HG02870 (cell line): ENCODE data around the gene THSD4.

Experiments
- ATAC-seq: cut with Tn5 transposase; IDR thresholded peaks from one replicate; pipeline ENCODE4 v1.9.1; 2021; ENCODE audit warnings: mild to moderate bottlenecking, moderate library complexity; ENCODE audit not compliant: unreplicated experiment

Gene THSD4

DNA sequence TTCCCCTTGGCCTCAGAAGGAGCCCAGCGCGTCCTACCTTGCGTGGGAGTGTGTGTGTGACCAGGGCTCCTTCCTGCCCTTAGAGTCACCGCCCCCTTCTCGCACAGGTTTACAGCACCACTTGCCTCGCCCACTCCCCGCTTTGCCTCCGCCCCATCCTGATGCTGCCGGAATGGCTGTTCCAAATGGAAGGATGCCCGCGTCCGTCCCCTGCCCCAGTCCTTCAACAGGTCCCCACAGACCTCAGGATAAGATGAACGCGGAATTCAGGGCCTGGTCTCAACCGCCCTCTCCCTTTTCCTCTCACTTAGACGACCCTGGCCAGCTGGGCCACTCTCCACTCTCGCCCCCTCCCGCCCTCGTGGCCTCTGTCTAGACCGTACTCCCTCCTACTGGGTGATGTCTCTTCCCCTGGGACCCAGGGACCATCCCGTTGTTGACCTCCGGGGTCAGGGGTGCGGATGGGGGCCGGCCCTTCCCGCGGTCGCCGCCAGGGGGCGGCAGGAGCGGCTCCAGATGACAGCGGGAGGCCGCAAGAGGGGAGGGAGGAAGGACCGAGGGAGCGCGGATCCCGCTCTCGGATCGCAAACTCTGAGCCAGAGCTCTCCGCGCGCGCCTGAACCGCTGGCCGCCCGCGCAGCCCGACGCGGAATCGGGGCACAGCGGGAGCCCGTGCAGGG, at the start of gene THSD4:
Gene THSD4, plus strand, starts transcription at position 585 of the 680 bp plus-strand sequence.
- ATAC-seq, result peak; percentile 59

DNA sequence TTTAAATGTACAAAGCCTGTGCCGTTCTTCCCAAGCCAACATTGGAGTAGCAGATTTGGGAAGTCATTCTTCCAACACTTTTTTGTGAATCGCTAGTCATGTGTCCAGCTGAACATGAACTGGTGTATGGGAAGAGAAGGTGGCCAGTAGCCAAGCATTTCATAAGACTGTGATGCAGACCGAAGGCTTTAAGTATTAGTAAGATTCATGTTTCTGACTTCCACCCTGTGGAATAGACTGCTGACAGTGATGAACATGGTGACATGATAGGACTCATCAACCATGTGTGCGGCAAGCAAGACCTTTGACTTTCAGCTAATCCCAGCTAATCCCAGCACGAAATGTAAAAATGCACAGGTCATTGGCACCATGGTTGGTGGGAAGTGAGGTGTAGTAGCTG, 48.3 kb upstream of the THSD4 start:
- no peak for ATAC-seq

DNA sequence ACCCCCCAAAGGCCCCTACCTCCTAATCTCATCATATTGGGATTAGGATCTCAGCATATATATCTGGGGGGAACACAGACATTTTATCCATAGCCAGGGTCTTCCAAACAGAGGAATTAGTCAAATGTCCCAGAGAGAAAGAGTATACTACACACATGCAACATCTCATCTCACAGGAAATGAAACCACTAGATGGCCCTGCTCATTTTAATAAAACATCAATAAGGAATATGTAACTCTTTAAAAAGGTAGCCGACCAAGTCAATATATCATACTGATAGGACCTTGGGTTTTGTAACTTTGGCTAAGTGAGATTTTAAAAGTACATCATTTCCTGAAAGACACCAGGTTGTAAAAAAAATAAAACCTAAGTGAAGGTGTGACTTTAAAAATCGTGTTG, 45.6 kb upstream of the THSD4 start:
- no peak for ATAC-seq

DNA sequence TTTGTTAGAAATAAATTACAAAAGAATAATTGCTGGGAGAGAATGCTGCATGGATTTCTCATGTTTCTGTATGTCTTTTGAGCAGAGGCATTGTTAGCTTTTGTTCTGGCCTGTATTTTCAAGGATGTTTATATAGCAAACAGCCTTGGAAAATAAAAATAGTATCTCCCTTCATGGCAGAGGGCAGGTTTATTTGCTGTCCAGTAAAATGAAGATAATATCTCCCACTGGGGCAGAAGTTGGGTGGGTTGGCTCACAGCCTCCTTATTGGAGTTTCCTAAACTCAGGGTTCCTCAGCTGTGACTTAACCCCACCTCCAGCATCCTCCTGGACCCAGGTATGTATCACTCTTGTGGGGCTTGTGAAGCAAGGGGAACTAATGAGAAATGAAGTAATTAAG, 43.7 kb upstream of the THSD4 start:
- ATAC-seq, result no peak

DNA sequence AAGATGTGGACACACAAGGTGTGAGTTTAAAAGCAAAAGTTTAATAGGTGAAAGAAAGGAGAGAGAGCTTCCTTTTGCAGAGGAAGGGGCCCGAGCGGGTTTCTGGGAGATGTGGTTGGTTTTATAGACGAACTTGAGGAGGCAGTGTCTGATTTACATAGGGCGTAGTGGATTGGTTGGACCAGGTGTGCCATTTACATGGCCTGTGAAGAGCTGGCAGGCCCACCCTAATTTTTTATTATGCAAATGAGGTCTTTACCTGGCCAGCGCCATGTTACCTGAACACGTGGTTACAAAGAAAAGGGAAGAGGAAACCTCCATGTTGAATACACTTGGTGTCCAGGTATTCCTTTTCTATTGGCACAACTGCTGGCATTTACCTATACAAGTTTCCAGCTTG, 42.8 kb upstream of the THSD4 start:
- ATAC-seq, result no peak

DNA sequence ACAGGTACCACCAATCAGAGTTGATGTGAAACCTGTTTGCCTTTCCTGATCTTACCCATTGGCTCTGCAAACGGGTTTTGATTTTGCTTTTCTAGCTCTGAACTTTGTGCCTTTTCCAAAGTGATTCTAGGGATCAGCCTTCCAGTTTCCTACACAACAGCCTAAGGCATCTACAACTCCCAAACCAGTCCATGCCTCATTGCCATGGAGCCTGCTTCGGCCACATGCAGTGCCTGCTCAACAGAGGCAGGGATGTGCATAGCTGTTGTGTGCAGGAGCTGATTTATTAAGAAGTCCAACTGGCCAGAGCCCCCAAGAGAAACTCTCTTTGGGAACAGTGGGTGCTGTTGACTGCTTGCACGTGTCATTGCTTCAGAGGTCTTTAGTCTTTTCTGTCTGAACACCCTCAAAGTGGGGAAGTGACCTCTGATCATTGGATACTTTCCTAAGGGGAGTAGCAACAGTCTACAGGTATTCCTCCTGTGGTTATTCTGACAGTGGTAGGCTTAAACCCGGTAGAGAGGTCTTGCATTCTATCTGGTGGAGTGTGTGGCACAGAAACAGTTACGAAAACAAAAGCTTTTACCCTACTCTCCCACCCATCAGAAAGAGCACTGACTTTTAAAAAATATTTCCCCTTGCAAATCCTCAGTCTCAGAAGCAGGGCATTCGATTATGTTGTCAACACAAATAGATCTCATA, 36.6 kb upstream of the THSD4 start:
- no peak for ATAC-seq

DNA sequence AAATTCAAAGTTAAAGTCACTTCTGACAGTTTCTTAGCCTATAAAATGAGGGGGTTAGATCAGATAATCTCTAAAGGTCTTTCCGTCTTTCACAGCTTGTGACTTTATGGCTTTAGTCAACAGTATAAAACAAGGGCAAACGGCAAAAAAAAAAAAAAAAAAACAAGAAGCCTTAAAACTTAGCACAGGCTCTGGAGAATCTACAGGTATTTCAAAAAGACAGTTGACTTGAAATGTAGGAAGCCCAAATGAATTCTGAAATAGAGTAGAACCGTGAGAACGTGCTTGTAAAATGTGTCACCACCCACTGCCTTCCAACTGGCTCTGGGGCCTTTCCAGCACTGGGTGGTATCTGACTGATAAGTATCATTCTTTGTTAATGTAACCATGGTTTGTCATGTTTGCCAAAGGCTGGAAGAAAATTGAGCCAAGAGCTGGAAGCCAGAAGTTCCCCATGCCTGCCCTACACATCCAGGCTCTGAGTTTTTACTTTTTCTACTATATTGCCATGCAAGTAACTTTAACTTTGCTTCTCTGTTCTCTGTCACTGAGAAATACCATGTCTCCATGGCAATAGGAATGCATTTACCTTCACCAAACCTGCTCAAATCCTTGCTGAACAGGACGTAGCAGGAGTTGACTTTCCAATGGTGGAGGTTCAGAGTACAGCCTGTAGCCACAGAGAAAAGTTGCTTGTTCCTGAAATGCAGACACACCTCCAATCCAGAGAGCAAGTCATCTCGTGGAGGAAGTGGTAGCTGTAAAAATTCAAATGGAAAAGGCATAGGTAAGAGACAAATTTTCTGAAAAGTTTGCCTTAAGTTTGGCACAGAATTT, 35.8 kb upstream of the THSD4 start:
- no peak for ATAC-seq

DNA sequence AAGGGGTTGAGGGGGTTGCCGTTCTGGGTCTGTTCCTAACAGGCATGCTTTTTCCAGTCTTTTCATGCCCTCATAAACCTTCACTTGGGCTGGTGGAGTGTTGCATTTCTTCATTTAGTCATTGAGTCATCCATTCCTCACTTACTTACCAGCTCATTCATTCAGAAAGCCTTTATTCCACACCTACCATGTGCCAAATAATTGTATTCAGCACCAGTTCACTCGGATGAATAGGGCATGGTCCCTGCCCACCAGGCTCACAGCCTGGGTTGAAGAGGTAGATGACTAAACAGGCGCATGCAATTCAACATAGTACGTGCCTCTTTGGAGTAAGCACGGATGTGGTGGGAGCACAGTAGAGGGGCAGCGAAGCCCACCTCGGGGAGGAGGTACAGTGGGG, 35.1 kb upstream of the THSD4 start:
- ATAC-seq, result no peak

DNA sequence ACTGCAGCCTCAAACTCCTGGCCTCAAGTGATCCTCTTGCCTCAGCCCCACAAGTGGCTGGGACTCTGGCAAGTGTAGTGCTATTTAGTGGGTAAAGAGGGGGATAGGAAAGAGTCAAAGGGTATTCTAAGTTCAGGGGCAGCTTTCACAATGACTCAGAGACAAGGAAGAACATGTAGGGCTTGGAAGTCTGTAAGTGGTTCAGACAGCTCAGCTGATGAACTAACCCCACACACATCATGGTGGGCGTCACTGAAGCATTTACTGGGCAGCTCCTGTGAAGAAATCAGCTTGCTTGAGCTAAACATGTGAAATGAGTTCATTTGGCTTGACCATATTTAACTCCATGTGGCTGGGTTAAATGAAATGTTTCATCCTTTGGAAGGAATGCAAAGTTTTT, 34.6 kb upstream of the THSD4 start:
- no peak for ATAC-seq

DNA sequence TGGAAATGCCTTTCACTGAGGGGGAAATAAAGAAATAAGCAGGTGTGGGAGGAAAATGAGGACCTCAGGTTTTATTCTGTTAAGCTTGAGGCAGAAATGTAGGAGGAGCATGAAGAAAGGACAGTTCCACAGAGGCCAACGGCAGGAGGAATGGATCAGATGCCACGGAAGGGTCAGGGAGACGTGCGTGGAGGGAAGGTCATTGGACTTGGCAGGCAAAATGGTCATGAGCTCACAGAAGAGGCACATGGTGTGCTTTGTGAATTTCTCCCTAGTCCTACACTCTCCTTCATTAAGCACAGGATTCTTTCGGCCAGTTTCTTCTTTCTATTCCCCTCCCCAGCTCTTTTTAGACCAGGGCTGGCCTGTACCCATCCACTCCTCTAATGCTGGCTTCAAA, 32.5 kb upstream of the THSD4 start:
- ATAC-seq, result no peak

DNA sequence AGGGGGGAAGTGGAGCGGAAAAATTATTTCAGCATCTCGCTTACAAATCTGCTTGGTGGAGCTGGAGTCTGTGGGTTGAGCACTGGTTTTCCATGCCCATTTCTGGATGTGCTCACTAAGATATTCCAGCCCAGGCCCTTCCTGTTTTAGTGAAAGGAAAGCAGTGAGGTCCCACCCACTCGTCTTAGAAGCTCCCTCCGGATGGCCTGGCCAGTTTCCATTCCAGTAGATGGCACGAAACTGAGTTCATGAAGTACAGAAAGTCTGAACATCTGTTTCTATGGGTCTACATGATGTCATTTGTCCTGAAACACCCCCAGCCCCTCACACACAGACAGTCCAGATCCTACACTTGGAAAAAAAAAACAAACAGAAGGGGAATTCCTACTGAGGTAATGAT, 31.9 kb upstream of the THSD4 start:
- no peak for ATAC-seq

DNA sequence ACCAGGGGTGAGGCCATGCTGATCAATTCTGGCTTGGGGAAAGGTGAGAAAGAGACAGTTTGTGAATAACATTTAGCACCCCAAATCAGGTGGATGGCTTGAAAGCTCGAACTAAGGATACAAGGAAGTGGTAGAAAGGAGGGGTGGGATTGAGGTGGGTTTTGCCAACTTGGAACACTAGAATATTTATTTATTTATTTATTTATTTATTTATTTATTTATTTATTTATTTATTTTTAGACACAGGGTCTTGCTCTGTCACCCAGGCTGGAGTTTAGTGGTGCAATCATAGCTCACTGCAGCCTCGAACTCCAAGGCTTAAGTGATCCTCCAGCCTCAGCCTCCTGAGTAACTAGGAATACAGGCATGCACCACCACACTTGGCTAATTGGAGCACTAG, 31.0 kb upstream of the THSD4 start:
- no peak for ATAC-seq

DNA sequence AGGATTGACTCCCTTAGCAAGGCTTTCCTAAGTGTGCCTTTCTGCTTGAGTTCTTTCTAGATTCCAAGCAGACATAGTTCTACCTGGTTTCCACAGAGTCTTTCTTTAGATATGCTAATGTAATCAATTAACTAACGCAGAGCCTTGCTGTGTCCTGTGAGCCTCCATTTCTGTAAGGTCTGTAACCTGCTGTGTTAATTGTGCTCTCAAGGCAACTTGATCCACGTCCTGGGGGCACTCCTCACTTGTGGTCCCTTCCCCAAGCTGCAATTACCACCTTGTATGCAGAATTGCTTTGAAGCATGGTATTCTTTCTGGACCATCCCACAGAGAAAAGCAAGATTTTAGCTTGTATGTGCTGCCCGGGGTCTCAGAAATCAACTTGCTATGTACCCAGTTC, 29.5 kb upstream of the THSD4 start:
- no peak for ATAC-seq

DNA sequence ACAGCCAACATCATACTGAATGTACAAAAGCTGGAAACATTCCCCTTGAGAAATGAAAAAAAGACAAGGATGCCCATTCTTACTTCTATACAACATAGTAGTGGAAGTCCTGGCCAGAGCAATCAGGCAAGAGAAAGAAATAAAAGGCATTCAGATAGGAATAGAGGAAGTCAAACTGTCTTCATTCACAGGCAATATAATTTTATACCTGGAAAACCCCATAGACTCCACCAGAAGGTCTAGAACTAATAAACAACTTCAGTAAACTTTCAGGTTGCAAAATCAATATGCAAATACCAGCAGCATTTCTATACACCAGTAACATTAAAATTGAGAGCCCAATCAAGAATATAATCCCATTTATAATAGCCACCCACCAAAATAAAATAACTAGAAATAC, 27.1 kb upstream of the THSD4 start:
- no peak for ATAC-seq

DNA sequence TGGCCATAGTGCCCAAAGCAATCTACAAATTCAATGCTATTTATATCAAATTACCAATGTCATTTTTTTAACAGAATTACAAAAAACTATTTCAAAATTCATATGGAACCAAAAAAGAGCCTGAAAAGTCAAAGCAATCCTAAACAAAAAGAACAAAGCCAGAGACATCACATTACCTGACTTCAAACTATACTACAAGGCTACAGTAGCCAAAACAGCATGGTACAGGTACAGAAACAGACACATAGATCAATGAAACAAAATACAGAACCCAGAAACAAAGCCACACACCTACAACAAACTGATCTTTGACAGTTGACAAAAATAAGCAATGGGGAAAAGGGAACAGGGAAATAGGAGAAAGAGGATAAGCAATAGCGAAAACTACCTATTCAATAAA, 26.6 kb upstream of the THSD4 start:
- no peak for ATAC-seq

DNA sequence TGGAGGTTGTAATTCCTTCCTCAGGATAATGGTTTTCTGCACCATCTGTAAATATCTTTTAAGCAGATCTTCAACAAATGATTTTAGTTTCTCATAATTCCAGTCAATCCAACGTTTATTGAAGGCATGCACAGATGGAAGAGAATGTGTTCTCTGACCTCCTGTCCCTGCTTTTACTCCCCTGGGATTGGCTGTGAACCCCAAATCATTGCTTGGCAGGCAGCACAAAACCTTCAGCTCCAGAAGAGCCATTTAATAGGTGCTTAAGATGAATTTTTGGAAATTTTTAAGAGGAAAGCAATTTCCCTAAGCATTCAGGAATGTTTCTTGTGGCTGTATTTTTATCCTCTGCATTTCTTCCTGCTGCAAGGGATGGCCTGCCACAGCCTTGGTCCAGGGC, 25.5 kb upstream of the THSD4 start:
- no peak for ATAC-seq

DNA sequence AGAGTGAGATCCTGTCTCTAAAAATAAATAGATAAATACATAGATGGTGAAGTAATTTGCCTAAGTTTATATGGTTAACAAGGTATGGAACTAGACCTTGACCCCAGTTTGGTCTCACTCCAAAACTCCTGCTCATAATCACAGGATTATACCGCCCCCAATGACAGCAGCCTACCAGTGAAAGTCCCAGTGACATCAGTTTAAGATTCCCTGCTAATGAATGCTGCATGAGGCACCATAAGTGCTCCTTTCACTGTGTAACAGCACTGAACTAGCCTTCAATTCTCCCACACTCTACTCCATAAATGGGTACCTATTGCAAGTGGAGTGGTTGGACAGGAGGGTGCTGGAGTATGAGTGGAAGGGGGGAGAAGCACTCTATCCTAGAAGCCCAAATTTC, 23.7 kb upstream of the THSD4 start:
- ATAC-seq, result no peak

DNA sequence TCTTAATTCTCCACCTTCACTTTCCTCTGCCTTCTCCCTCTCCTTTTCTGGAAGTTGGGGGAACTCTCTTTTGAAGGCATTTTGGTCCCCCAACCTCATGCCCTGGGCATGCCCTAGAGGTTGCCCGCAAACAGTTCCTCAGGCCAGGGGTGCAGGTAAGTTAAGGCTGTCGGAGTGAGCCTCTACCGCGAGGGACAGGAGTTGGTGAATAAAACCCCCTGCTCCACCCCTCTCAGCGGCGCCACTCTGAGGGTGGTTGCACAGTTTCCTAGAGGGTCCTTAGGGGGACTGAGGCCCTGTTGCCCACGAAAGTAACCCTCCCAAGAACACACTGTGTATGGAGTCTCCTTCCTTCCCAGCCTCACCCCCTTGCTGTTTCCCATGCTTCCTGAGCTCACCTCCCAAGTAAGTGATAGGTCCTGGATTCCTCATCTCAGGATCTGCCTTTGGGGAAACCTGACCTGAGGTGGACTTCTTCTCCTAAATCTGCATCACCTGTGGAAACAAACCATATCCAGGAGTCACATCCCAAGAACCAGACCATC, 23.1 kb upstream of the THSD4 start:
- ATAC-seq, result no peak

DNA sequence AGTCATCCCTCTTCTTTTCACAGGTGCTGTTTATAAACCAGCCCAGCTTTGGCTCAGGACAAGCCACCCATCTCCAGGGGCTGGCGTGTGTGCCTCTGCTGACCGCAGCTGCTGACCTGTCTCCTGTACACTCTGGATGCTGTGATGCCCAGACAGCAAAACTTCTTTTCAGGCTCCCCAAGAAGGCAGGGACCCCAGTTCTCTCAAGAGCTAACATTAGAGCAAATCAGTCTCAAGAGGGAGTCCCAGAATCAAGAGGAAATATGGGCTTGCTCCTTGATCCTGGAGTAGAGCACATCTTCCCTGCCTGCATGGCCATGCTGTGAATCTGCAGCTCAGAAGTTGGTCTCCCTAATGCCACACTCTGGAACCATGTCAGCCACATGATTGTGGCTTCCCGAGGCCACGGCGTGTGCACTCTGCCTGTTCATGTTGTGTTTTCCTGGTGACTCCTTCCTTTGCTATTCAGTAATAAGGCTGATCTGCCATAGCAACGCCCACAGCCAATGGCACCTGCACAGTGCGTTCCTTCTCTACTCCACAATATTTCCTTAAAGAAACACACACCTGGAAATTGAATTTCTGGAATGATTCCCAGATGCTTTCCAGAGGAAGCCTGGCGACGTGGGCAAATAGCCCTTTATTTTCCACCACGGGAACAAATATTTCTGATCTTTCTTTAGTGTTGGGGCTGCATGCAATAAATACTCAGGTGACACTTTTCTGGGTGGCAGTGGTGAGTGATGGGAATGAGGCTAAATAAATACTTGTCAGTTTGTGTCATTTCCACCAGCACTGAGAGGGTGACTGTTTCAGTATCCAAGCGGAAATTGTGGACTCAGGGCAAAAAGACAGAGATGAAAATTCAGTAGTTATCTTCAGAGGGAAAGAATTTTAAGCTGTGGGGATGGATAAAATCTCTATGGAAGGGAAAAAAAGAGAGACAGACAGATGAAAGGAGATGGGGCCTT, 21.9 kb upstream of the THSD4 start:
- no peak for ATAC-seq

DNA sequence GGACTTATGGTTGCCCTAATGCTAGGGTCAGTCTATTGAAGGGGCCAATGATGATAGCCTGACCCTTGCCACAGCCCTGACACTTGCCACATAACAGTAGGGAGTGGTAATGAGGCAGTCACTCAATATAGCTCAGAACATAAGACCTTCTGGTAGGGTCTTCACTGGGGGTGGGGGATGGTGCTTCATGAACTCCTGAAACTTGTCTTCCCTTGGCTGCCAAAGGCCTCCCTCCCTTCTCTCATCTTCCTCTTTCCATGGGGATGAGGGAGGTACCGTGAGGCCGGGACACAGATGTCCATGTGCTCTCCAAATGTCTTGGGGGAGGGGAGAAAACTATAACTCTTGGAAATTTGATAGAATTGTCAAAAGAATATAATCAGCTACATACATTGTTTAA, 21.1 kb upstream of the THSD4 start:
- no peak for ATAC-seq

DNA sequence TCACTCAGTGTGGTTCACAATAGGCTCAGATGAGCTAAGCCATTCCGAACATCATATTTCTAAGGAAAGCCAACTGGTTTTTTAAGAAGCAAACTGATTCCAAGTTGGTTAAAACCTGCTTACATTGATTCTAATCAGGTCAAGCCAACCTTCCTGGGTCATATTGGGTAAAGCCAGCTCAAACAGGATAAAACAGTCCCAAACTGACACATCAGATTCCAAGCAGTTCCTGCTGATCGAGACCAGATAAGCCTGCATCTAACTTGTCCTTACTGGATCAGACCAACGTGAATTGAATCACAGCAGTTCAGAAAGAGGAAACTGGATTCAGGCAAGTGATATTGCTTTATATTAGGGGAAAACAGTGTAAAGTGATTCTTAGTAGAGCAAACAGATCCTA, 18.6 kb upstream of the THSD4 start:
- no peak for ATAC-seq
